PC-3 (cell line): ENCODE results near the gene ZNF350. TPM values are rescaled to one million over a fixed set of nuclear protein-coding genes. Genes with fewer than 3 reads are reported as not detected.
"Not testable (repeated sequence)": the region's sequence is repeated elsewhere in the genome, so short reads cannot be mapped to it uniquely, and the experiment has no call there.

Experiments
- ATAC-seq: fragments of 200-7000 bp; cut with Tn5 transposase; 2 replicates; pipeline ENCODE4 v1.9.1; 2020; ENCODE audit warnings: mild to moderate bottlenecking, moderate library complexity
- BruUV-seq: library from RNA; stranded (reverse); fragments of 400-500 nt; replicated peaks from 2 replicates; lab custom pipeline; 2021; lab: Mats Ljungman, UMichigan
- CTCF ChIA-PET: fragments of 300-600 bp; sonication (Branson Sonifier 250); formaldehyde crosslinking; loops from one replicate; lab custom pipeline; 2022; ENCODE audit warnings: antibody characterized with exemption; lab: Charles Lee
- POLR2A ChIA-PET: fragments of 300-600 bp; sonication (Branson Sonifier 250); formaldehyde crosslinking; loops from one replicate; lab custom pipeline; 2022; ENCODE audit warnings: antibody characterized with exemption; ENCODE audit not compliant: unreplicated experiment; lab: Charles Lee
- DNase-seq: peaks from one replicate; pipeline ENCODE4 v3.0.0-alpha.2; 2015
- H2AFZ ChIP-seq: fragments of 300-600 bp; sonication (generic); 2 replicates; pipeline ENCODE4 v1.6.0; 2016; ENCODE audit warnings: antibody characterized with exemption, low read length
- H3F3A ChIP-seq: fragments of 300-600 bp; sonication (generic); one replicate; pipeline ENCODE4 v1.6.0; 2017; ENCODE audit warnings: antibody characterized with exemption, low read length, control low read depth, mild to moderate bottlenecking; ENCODE audit not compliant: unreplicated experiment
- H3K27ac ChIP-seq: fragments of 300-600 bp; sonication (generic); 2 replicates; pipeline ENCODE4 v1.5.1; 2016; ENCODE audit warnings: mild to moderate bottlenecking, low read length
- H3K27me3 ChIP-seq: fragments of 300-600 bp; sonication (generic); 2 replicates; pipeline ENCODE4 v1.6.1; 2016; ENCODE audit warnings: low read length, mixed read lengths
- H3K36me3 ChIP-seq: fragments of 300-600 bp; sonication (generic); 2 replicates; pipeline ENCODE4 v1.6.1; 2016; ENCODE audit warnings: low read depth, mixed run types, low read length, mixed read lengths
- H3K4me1 ChIP-seq: fragments of 300-600 bp; sonication (generic); 2 replicates; pipeline ENCODE4 v1.5.1; 2016; ENCODE audit warnings: low read length; ENCODE audit not compliant: insufficient read depth
- H3K4me2 ChIP-seq: fragments of 300-600 bp; sonication (generic); 2 replicates; pipeline ENCODE4 v1.6.0; 2016; ENCODE audit warnings: low read length
- H3K4me3 ChIP-seq: fragments of 300-600 bp; sonication (generic); 2 replicates; pipeline ENCODE4 v1.5.1; 2016; ENCODE audit warnings: mild to moderate bottlenecking, low read length, mixed read lengths
- H3K79me2 ChIP-seq: fragments of 300-600 bp; sonication (generic); 2 replicates; pipeline ENCODE4 v1.6.1; 2017; ENCODE audit warnings: low read length, mixed read lengths
- H3K9ac ChIP-seq: fragments of 300-600 bp; sonication (generic); 2 replicates; pipeline ENCODE4 v1.6.0; 2016; ENCODE audit warnings: mild to moderate bottlenecking, low read length
- H3K9me2 ChIP-seq: fragments of 300-600 bp; sonication (generic); replicated peaks from 2 replicates; pipeline ENCODE4 v1.6.1; 2016; ENCODE audit warnings: mixed run types, low read length, mixed read lengths
- H3K9me3 ChIP-seq: fragments of 300-600 bp; sonication (generic); 2 replicates; pipeline ENCODE4 v1.6.1; 2016; ENCODE audit warnings: low read length, mixed read lengths
- H4K20me1 ChIP-seq: fragments of 300-600 bp; sonication (generic); 2 replicates; pipeline ENCODE4 v1.6.1; 2016; ENCODE audit warnings: low read length, mixed read lengths
- CTCF ChIP-seq: fragments of 300-600 bp; sonication (generic); conservative IDR thresholded peaks from 2 replicates; pipeline ENCODE4 v1.5.1; 2017; ENCODE audit warnings: antibody characterized with exemption, low read depth, mild to moderate bottlenecking, low read length
- EZH2 ChIP-seq: fragments of 300-600 bp; sonication (generic); IDR thresholded peaks from one replicate; pipeline ENCODE4 v1.6.1; 2017; ENCODE audit warnings: antibody characterized with exemption, mild to moderate bottlenecking, low read length; ENCODE audit not compliant: unreplicated experiment
- EZH2phosphoT487 ChIP-seq: fragments of 300-600 bp; sonication (generic); IDR thresholded peaks from 2 replicates; pipeline ENCODE4 v1.6.1; 2018; ENCODE audit warnings: mild to moderate bottlenecking, antibody characterized with exemption, low read length, borderline replicate concordance
- intact Hi-C: fragments of 100-400 bp; cut with micrococcal nuclease; formaldehyde crosslinking; loops from 2 replicates; pipeline ENCODE4 v1.9.0; 2023
- total RNA-seq: library from RNA; depleted of rRNA; stranded (reverse); fragments of >200 nt; gene quantifications from 2 replicates; pipeline ENCODE4 v1.2.3, GENCODE V29; 2014

ZNF350 gene
- total RNA-seq, 1 experiment from 2014 or later = 6.2 TPM

GRCh38 chr19:51970718-51971117 lies 15.9 kb downstream of the ZNF350 start:
- intact Hi-C loops = no loop called here
- Histone ChIP-seq H3K27me3 (no peaks in the 10 kb centered on the region), H3K4me2 (no peak overlapping the region), H3K36me3 (peaks cover 95% of the 10 kb centered on the region), H3K4me1 (no peaks in the 10 kb centered on the region), H3K79me2 (no peaks in the 10 kb centered on the region), H3K27ac (no peak overlapping the region), H3K9me3 (peaks cover 70% of the 10 kb centered on the region), H4K20me1 (no peaks in the 10 kb centered on the region), H3K9ac (no peak overlapping the region), H3K9me2 (no peaks in the 10 kb centered on the region), H3F3A (no peaks in the 10 kb centered on the region), H2AFZ (no peak overlapping the region), H3K4me3 (no peak overlapping the region)
- no TSS peak for BruUV-seq
- ChIA-PET CTCF (no interaction called here), POLR2A (no interaction called here)
- ATAC-seq (no peak), DNase-seq (no peak)
- TF ChIP-seq EZH2 = no peak
- TF ChIP-seq EZH2phosphoT487 = no peak
- no peak for TF ChIP-seq CTCF

GRCh38 chr19:51965583-51965982 lies 21.1 kb downstream of the ZNF350 start:
- no peaks in the 10 kb centered on the region for H3K9me2 ChIP-seq
- DNase-seq (no peak), ATAC-seq (no peak)
- no peak overlapping the region for H3K4me2 ChIP-seq
- H3K27ac ChIP-seq = no peak overlapping the region
- ChIA-PET CTCF (no interaction called here), POLR2A (no interaction called here)
- TF ChIP-seq EZH2 = no peak
- no peak for TF ChIP-seq CTCF
- TF ChIP-seq EZH2phosphoT487 = no peak
- no peaks in the 10 kb centered on the region for H3K4me1 ChIP-seq
- H4K20me1 ChIP-seq = no peaks in the 10 kb centered on the region
- no peaks in the 10 kb centered on the region for H3F3A ChIP-seq
- no peak overlapping the region for H3K9ac ChIP-seq
- no peaks in the 10 kb centered on the region for H3K79me2 ChIP-seq
- H3K4me3 ChIP-seq = no peak overlapping the region; the same call in 1 of the 2 replicates
- H3K9me3 ChIP-seq = peaks cover 63% of the 10 kb centered on the region
- peaks cover 72% of the 10 kb centered on the region for H3K36me3 ChIP-seq
- H2AFZ ChIP-seq = no peak overlapping the region
- no TSS peak for BruUV-seq
- H3K27me3 ChIP-seq = no peaks in the 10 kb centered on the region
- intact Hi-C loops = no loop called here

- H3K27ac ChIP-seq, BruUV-seq, H3K27me3 ChIP-seq, H3K9me2 ChIP-seq, H3K4me1 ChIP-seq, H4K20me1 ChIP-seq, H3K9ac ChIP-seq, H3K79me2 ChIP-seq, H3K4me3 ChIP-seq, POLR2A ChIA-PET, intact Hi-C loops, H2AFZ ChIP-seq, CTCF ChIA-PET, H3K4me2 ChIP-seq, H3F3A ChIP-seq, ATAC-seq, DNase-seq: not testable (repeated sequence)
- H3K36me3 ChIP-seq = peaks cover 31% of the 10 kb centered on the region
- peaks cover 49% of the 10 kb centered on the region for H3K9me3 ChIP-seq
These were observed 25.9 kb downstream of the ZNF350 start for GRCh38 chr19:51960621-51961233.
